KOPT-K1 (cell line): ENCODE measurements around the gene CDH18.

Experiments used
- H3K27ac ChIP-seq: fragments of 200-600 bp; sonication (generic); 2 replicates; pipeline ENCODE4 v1.5.1; 2016; ENCODE audit warnings: antibody characterized with exemption, mild to moderate bottlenecking, low read depth, low read length; ENCODE audit not compliant: poor library complexity, severe bottlenecking
- H3K36me3 ChIP-seq: fragments of 200-600 bp; sonication (generic); 2 replicates; pipeline ENCODE4 v1.5.1; 2017; ENCODE audit warnings: antibody characterized with exemption, mild to moderate bottlenecking, low read length, moderate library complexity; ENCODE audit not compliant: insufficient read depth
- H3K9me3 ChIP-seq: fragments of 200-600 bp; sonication (generic); 2 replicates; pipeline ENCODE4 v1.5.1; 2017; ENCODE audit warnings: antibody characterized with exemption, low read length, mild to moderate bottlenecking; ENCODE audit not compliant: insufficient read depth, poor library complexity, severe bottlenecking

The CDH18 gene

GRCh38 chr5:19987612-19988361, at the start of gene CDH18:
TSS of gene CDH18 (minus strand) at chr5:19988200. CDS start at chr5:19838986, 149,214 bp downstream.
- Histone ChIP-seq H3K27ac (no peak within 1 kb of the TSS), H3K36me3 (no peaks in the 10 kb centered on the region), H3K9me3 (no peaks in the 10 kb centered on the region)

- H3K9me3 ChIP-seq, result no peaks in the 10 kb centered on the region
- H3K27ac ChIP-seq, result no peak overlapping the region
- no peaks in the 10 kb centered on the region for H3K36me3 ChIP-seq
Observed at GRCh38 chr5:20034717-20035116, 46.7 kb upstream of the CDH18 start.

GRCh38 chr5:20033881-20034280, 45.9 kb upstream of the CDH18 start:
- Histone ChIP-seq H3K27ac (no peak overlapping the region), H3K36me3 (no peaks in the 10 kb centered on the region), H3K9me3 (no peaks in the 10 kb centered on the region)

GRCh38 chr5:20032896-20033295, 44.9 kb upstream of the CDH18 start:
- Histone ChIP-seq H3K27ac (no peak overlapping the region), H3K9me3 (no peaks in the 10 kb centered on the region), H3K36me3 (no peaks in the 10 kb centered on the region)

- Histone ChIP-seq H3K27ac (no peak overlapping the region), H3K9me3 (no peaks in the 10 kb centered on the region), H3K36me3 (no peaks in the 10 kb centered on the region)
Observed at GRCh38 chr5:20030125-20030524, 42.1 kb upstream of the CDH18 start.

DNA sequence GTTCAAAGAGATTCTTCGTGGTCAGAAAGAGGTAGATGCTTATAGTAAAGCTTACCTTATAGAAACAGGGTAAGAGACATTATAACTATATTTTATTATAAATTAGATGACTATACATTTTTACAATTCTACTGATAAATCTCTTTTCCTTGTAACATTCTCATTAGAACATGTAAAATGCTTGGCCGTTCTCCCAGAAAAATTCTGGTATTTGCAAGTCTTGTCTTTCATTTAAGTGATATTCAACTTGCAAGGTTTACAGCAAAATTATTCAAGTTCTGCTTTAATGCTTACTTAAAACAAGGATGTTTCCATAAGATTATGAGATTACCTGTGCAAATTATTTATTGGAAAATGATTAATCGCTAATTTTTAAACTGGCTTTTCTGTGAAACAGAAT, 41.3 kb upstream of the CDH18 start:
- Histone ChIP-seq H3K9me3 (no peaks in the 10 kb centered on the region), H3K27ac (no peak overlapping the region), H3K36me3 (no peaks in the 10 kb centered on the region)

DNA sequence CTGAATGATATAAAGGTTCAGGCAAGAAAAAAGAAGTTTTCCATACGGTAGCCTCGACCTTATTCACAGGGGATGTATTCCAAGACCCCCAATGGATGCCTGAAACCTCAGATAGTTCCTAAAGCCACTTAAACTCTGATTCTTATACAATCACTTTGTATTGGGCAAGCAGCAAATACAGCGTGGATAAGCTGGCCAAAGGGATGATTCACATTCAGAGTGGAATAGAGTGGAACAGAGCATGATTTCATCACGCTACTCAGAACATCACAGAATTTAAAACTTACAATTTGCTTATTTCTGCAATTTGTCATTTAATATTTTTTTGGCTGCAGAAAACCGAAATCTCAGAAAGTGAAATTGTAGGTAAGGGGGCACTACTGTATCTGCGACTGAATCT, 40.5 kb upstream of the CDH18 start:
- Histone ChIP-seq H3K36me3 (no peaks in the 10 kb centered on the region), H3K9me3 (no peaks in the 10 kb centered on the region), H3K27ac (no peak overlapping the region)

DNA sequence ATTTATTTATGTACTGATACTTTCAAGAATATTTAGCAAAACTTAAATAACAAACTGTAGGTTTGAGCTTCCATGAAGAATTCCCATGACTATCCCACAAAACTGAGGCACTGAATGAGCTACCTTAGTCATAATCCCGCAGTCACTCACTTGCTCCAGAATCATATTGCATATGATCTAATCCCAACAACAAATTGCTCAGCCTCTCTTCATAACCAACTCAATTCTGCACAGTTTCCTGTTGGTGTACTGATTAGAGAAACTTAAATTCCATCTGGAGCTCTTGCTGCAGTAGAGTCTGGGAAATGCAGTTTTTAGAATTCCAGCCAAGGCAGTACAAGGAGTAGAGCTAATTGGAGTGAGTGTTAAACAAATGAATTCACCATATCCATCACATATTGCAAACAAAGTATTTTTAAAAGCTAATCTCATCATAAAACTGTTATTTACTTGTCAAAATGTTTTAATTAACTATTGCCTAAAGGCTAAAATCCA, 35.7 kb upstream of the CDH18 start:
- H3K36me3 ChIP-seq, result no peaks in the 10 kb centered on the region
- H3K27ac ChIP-seq, result no peak overlapping the region
- H3K9me3 ChIP-seq, result no peaks in the 10 kb centered on the region

GRCh38 chr5:20020247-20020646, 32.2 kb upstream of the CDH18 start:
- Histone ChIP-seq H3K9me3 (no peaks in the 10 kb centered on the region), H3K27ac (no peak overlapping the region), H3K36me3 (no peaks in the 10 kb centered on the region)

GRCh38 chr5:20017021-20017420, 29.0 kb upstream of the CDH18 start:
- Histone ChIP-seq H3K27ac (no peak overlapping the region), H3K36me3 (no peaks in the 10 kb centered on the region)

DNA sequence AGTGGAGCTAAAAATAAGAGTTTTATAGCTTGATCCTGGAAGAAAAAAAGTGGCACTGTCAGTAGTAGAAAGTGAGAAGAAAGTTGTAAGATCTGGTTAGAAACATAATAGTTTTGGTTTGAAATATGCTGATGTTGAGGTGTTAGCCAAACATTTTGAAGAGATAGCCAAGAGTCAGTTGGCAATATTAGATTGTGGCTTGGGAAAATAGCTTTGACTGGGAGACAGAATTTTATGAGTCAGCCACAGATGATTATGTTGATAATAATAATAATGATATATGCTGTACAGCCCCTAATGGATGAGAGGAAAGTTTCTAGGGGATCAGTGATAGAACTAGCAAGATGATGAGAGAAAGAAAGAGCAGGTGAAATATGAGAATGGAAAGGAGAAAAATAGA, 12.4 kb upstream of the CDH18 start:
- Histone ChIP-seq H3K9me3 (no peaks in the 10 kb centered on the region), H3K36me3 (no peaks in the 10 kb centered on the region), H3K27ac (no peak overlapping the region)

More at GRCh38 chr5:20017021-20017420, 29.0 kb upstream of the CDH18 start:
- no peaks in the 10 kb centered on the region for H3K9me3 ChIP-seq

GRCh38 chr5:19988457-19988856, 457 bp upstream of the CDH18 start:
- Histone ChIP-seq H3K36me3 (no peaks in the 10 kb centered on the region), H3K27ac (no peak overlapping the region), H3K9me3 (no peaks in the 10 kb centered on the region)

DNA sequence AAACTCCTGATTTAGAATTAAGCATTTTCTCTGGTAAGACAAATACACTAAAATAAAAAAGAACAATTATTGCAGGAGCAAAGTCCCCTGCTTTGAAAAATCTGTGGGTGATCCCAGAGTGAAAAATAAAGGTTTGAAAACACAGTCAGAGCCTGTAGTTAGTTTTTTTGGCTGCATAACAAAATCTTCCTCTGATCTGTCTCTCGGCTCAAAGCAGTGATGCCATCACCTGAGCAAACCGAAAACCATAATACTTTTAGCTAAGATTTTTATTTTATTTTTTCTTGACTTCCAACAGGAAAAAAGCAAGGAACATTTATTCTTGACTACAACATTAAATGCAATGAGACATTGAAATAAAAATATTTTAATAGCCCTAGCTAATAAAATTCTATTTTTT, 1.2 kb downstream of the CDH18 start:
- no peaks in the 10 kb centered on the region for H3K36me3 ChIP-seq
- no peaks in the 10 kb centered on the region for H3K9me3 ChIP-seq
- H3K27ac ChIP-seq, result no peak overlapping the region

- no peaks in the 10 kb centered on the region for H3K9me3 ChIP-seq
- no peaks in the 10 kb centered on the region for H3K36me3 ChIP-seq
- no peak overlapping the region for H3K27ac ChIP-seq
Observed at GRCh38 chr5:19986031-19986619, 1.9 kb downstream of the CDH18 start.

DNA sequence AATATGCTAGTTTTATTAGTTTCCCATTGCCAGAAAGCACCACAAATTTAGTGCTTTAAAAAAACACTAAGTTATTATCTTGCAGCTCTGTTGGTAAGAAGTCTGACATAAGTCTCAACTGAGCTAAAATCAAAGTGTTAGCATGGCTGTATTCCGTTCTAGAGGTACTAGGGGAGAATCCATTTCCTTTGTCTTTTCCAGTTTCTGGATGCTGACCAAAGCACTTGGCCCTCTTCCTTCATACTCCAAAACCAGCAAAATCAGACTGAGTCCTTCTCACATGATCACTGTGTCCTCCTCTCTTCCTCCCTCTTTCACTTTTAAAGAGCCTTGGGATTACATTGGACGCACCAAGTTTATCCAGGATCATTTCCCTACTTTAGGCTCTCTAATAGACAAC, 9.5 kb downstream of the CDH18 start:
- H3K9me3 ChIP-seq, result no peaks in the 10 kb centered on the region
- no peak overlapping the region for H3K27ac ChIP-seq
- no peaks in the 10 kb centered on the region for H3K36me3 ChIP-seq

- Histone ChIP-seq H3K36me3 (no peaks in the 10 kb centered on the region), H3K27ac (no peak overlapping the region), H3K9me3 (no peaks in the 10 kb centered on the region)
Observed at GRCh38 chr5:19977099-19977498, 10.9 kb downstream of the CDH18 start.
